ENCODE data around the gene POFUT1.

Gene POFUT1

GRCh38 chr20:32285621-32286371 is 78.1 kb downstream of the POFUT1 start:
- Histone ChIP-seq H3K27ac (ENCODE audit: extremely low read depth, low read depth, low read length) (no peak overlapping the region), H3K9me3 (ENCODE audit: control insufficient read depth, insufficient read depth, low read depth, low read length) (no peaks in the 10 kb centered on the region), H3K4me1 (ENCODE audit: control insufficient read depth, insufficient read depth, low read length) (peaks cover 9% of the 10 kb centered on the region; the same call in 1 of the 2 replicates), H3K4me3 (ENCODE audit: low read depth, low read length) (no peak overlapping the region), H3K36me3 (ENCODE audit: control insufficient read depth in 2 of 2, insufficient read depth in 1 of 2, low read length in 2 of 2) (peaks cover 0 to 4% of the 10 kb centered on the region in 2 experiments; a peak in 2 of 3 replicates)
- CTCF ChIA-PET = interaction anchor here (0.7 kb wide), 1 partner anchor 239 kb away, joined by 3 read pairs; no protein-coding TSS in a partner anchor
- TF ChIP-seq ZNF473 (tag by site-specific recombination; IDR thresholded peaks at IDR 0.05) (no peak), ZEB2 (tag by site-specific recombination; IDR thresholded peaks at IDR 0.05) (0 out of 2 replicates have a peak, but pooled peaks have one; percentile 45), KLF7 (tag by site-specific recombination; IDR thresholded peaks at IDR 0.05; ENCODE audit: borderline replicate concordance) (0 out of 2 replicates have a peak, but pooled peaks have one; percentile 23), ZNF629 (tag by site-specific recombination; IDR thresholded peaks at IDR 0.05) (peak; percentile 26; the same call in 1 of the 2 replicates), PRDM1 (tag by site-specific recombination; IDR thresholded peaks at IDR 0.05) (0 out of 2 replicates have a peak, but pooled peaks have one; percentile 18), KLF1 (tag by site-specific recombination; IDR thresholded peaks at IDR 0.05) (peak; percentile 71)
- POLR2A ChIA-PET = interaction anchor here (1.1 kb wide), 1 partner anchor 8 kb away, joined by 3 read pairs; no protein-coding TSS in a partner anchor

GRCh38 chr20:32287231-32287638 is 79.6 kb downstream of the POFUT1 start:
- ChIA-PET POLR2A (no interaction called here), CTCF (no interaction called here)
- H3K9me3 ChIP-seq (ENCODE audit: control insufficient read depth, insufficient read depth, low read depth, low read length) = no peaks in the 10 kb centered on the region
- TF ChIP-seq SCRT2 (tag by site-specific recombination; IDR thresholded peaks at IDR 0.05) (peak; percentile 80), GFI1B (tag by site-specific recombination; IDR thresholded peaks at IDR 0.05) (no peak), ZNF23 (tag by site-specific recombination; IDR thresholded peaks at IDR 0.05; ENCODE audit: borderline replicate concordance) (no peak), ZNF776 (tag by site-specific recombination; IDR thresholded peaks at IDR 0.05; ENCODE audit: borderline replicate concordance) (no peak), ZNF530 (tag by site-specific recombination; IDR thresholded peaks at IDR 0.05; ENCODE audit: low read depth) (no peak), ZNF37A (tag by site-specific recombination; IDR thresholded peaks at IDR 0.05) (no peak), ZSCAN16 (tag by site-specific recombination; IDR thresholded peaks at IDR 0.05) (peak; percentile 87), SP7 (tag by site-specific recombination; IDR thresholded peaks at IDR 0.05) (no peak), SCRT1 (tag by site-specific recombination; IDR thresholded peaks at IDR 0.05; ENCODE audit: borderline replicate concordance) (peak; percentile 96), ZNF221 (tag by site-specific recombination; IDR thresholded peaks at IDR 0.05; ENCODE audit: borderline replicate concordance) (no peak), MZF1 (tag by site-specific recombination; IDR thresholded peaks at IDR 0.05; ENCODE audit: borderline replicate concordance) (no peak), ZNF48 (tag by site-specific recombination; IDR thresholded peaks at IDR 0.05) (no peak), ZNF488 (tag by site-specific recombination; IDR thresholded peaks at IDR 0.05) (no peak), ZNF544 (tag by site-specific recombination; IDR thresholded peaks at IDR 0.05) (no peak), ZNF155 (tag by site-specific recombination; IDR thresholded peaks at IDR 0.05) (no peak), ZNF121 (tag by site-specific recombination; IDR thresholded peaks at IDR 0.05) (0 out of 2 replicates have a peak, but pooled peaks have one; percentile 14), ZSCAN23 (tag by site-specific recombination; IDR thresholded peaks at IDR 0.05) (no peak), ZNF558 (tag by site-specific recombination; IDR thresholded peaks at IDR 0.05) (no peak), ZNF324 (tag by site-specific recombination; IDR thresholded peaks at IDR 0.05) (no peak), ZNF600 (tag by site-specific recombination; IDR thresholded peaks at IDR 0.05) (0 out of 2 replicates have a peak, but pooled peaks have one; percentile 16), OSR2 (tag by site-specific recombination; IDR thresholded peaks at IDR 0.05) (peak; percentile 71), ZNF645 (tag by site-specific recombination; IDR thresholded peaks at IDR 0.05) (no peak), BCL11B (tag by site-specific recombination; IDR thresholded peaks at IDR 0.05; ENCODE audit: low read depth) (no peak)
- H3K36me3 ChIP-seq (ENCODE audit: control insufficient read depth in 2 of 2, insufficient read depth in 1 of 2, low read length in 2 of 2) = no peaks in the 10 kb centered on the region
- H3K4me3 ChIP-seq (ENCODE audit: low read depth, low read length) = no peak overlapping the region
- peaks cover 9% of the 10 kb centered on the region; the same call in 1 of the 2 replicates for H3K4me1 ChIP-seq (ENCODE audit: control insufficient read depth, insufficient read depth, low read length)
- H3K27ac ChIP-seq (ENCODE audit: extremely low read depth, low read depth, low read length) = no peak overlapping the region
